Fibroblast of gingiva (primary cell): Measurements from ENCODE around the gene PDE4D.

Experiments
- DNase-seq: peaks from one replicate; pipeline ENCODE4 v3.0.0-alpha.2; 2011; ENCODE audit warnings: low read depth

PDE4D gene

GRCh38 chr5:59286510-59286909, 607.0 kb downstream of the PDE4D start:
- DNase-seq: no peak

GRCh38 chr5:59285300-59286016, 608.1 kb downstream of the PDE4D start:
- DNase-seq: no peak

GRCh38 chr5:59282726-59283125, 610.8 kb downstream of the PDE4D start:
- DNase-seq: no peak

DNA sequence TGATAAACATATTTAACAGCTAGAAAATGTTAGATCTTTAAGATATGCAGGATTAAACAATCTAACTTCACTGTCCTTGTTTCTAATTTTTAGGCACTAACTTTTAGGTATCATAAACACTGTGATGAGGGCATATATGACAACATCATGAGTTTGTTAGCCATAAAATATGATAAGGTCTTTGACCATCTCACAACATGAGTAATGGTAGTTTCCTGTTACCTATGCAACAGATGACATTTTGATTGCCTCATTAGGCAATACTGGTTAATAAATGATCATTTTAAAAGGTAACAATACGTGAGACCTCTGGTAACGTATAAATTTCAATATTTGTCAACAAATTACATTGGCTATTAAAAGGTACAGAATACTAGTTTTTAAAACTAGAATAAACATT, 613.5 kb downstream of the PDE4D start:
- no peak for DNase-seq

GRCh38 chr5:59276917-59277372, 616.6 kb downstream of the PDE4D start:
- DNase-seq: peak; percentile 10

GRCh38 chr5:59276325-59276675, 617.2 kb downstream of the PDE4D start:
- no peak for DNase-seq

- peak; percentile 8 for DNase-seq
These were observed 617.8 kb downstream of the PDE4D start for GRCh38 chr5:59275510-59276324.

- DNase-seq: no peak
These were observed 618.4 kb downstream of the PDE4D start for GRCh38 chr5:59275170-59275509.

DNA sequence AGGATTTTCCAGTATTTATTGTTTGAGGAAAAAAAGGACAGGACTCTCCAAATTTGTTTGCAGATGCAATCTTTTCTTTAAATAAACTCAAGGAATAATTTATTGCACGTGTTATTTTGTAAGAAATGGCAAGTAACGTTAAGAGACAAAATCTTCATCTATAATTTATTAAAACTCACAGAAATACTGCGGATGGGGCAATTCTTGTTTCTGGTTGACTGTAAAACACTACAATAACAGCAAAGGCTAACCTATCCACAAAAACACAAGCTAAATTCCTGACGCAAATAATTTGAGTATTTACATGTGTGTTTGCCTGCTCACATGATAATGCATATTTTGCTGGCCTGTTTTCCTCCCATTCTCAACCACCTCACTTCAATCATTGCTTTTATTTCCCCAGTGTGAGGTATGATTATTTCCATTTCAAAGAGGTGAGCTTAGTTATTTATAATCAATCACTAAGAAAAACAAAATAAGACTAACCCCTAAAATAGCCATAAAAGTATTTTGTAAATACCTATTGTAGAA, 619.4 kb downstream of the PDE4D start:
- DNase-seq: no peak

DNA sequence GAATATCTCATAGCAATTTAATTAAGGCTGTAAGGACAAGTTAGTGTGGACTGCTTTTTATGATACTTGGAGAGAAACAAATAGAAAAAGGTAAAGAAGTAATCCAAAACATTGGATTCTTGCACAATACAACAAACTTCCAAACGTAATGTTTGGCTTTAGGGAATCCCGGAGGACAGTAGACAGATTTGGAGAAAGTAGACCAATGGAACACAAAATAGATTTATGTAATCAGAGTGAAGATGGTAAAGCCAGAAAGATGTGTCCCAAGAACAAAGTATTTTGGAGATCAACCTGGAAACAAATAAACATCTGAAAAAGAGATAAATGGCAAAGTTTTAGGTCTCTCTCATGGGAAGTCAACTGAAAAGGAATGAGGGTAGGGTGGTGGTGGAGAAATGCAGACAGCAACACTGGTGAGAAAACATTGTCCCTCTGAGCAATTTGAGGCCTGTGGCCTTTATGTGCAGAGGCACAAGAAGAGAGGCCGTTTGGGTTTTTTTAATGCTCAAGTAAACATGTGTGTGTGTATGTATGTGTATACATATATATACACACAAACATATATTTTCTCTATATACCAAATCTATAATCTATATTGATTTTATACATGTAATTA, 620.6 kb downstream of the PDE4D start:
- no peak for DNase-seq

- no peak for DNase-seq
These were observed 624.6 kb downstream of the PDE4D start for GRCh38 chr5:59268756-59269415.

DNA sequence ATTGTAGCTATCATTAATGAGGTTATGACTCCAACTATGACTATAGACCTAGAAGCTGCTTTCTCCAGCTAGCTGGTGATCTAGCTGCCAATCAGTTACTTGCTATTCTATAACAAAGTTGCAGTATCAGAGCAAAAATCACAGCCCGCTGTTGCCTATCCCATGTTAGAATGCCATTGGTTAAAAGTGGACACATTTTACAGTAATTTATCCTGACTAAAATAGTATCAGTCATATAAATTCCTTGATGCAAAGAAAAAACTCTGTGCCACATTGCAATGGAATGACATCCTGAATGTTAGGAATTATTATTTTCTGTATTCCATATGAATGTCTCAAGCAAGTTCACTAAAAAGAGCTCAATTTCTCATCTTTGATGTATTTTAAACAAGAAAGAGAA, 626.5 kb downstream of the PDE4D start:
- DNase-seq: no peak

DNA sequence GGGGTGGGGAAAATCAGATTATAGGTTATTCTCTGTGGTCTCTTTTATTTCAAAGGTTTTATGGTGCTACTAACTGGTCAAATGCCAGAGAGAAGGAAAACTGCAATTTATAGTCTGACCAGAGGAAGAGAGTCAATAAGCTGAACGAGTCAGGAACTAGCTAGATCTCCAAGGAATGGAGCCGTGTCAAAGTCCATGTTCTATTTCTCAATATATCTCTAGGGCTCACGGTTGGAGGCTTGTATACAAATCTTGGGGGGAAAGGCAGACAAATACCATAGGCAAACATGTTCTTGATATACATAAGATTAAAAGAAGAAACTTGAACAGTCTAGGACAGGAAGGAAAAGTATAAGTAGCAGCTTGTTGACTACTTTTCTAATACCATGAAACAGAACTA, 627.1 kb downstream of the PDE4D start:
- no peak for DNase-seq

GRCh38 chr5:59264639-59265245, 628.8 kb downstream of the PDE4D start:
- DNase-seq: no peak

- no peak for DNase-seq
These were observed 629.5 kb downstream of the PDE4D start for GRCh38 chr5:59264013-59264412.

GRCh38 chr5:59261969-59262368, 631.6 kb downstream of the PDE4D start:
- DNase-seq: no peak

- no peak for DNase-seq
These were observed 632.6 kb downstream of the PDE4D start for GRCh38 chr5:59260973-59261372.

DNA sequence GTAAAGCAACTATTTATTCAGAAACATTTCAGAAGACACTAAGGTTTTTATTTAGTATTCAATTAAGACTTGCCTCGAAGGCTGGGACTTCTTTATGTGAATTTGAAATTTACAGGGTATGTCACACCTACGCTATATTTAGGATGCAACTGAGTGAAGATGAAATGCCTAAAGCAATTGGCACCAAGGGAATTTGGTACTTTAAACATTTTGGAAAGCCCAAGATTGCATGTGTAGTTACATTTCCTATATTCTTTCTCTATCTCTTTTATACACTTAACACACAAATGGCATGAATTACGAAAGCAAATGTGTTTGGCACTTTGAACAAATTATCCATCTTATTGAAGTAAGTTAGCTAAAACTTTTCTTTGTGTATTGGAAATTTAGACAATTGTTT, 633.3 kb downstream of the PDE4D start:
- DNase-seq: no peak

- no peak for DNase-seq
These were observed 634.3 kb downstream of the PDE4D start for GRCh38 chr5:59259237-59259636.

DNA sequence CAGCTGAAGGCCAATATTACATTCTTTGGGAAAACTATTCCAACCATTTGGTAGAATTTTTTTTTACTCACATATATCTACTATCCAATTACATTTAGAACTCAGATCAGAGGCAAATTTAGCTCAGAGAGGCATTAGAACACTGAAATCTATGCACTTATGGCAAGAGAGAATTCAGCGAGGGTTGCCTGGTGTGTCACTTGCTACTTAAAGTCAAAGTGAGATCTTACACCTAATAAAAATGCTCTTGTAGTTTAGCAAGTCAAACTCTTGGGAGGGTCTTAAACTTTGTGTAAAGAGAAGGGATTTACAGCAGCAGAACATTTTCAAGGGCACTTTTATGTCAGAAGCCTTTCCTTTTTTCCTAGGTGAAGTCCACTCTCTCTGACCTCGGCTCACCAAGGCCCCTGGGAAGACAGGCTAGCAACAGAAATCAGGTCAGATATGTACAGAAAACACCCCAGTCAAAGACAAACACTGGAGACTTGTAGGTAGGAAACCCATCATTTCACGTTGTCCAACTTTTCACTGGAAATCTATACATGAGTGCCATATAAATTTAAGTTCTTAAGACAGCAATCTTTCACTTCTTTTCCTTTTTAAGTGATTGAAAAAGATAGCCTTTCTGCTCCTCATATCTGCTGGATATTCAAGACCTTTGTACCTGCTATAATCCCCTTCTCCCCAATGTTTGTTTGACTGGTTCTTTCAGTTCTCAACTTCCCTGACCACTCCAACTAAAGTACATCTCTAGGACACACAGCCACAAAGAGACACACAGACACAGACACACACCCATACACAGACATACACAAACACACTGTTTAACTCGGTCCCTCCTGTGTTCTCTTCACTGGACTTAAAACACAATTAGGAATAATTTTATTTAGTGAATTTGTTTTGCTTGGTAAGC, 635.8 kb downstream of the PDE4D start:
- no peak for DNase-seq

DNA sequence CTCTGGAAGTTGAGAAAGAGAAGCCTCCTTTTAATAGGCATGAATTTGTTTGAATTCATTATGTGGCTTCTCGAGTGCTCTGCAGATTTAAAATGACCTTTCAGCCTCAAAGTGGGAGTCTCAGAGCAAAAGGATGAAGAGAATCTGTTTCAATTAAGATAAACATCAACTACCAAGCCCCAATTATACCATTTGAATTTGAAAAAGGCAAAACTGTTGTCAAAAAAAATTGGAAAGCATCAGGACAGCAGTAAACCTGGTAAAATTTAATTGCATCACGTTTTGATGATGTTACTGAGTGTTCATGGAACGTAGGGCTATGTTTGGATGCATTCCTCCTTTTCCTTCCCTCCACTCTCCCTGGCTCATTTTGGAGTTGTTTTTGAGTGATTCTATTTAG, 637.2 kb downstream of the PDE4D start:
- no peak for DNase-seq
